ENCODE data around the gene NUP98.

Gene NUP98

DNA sequence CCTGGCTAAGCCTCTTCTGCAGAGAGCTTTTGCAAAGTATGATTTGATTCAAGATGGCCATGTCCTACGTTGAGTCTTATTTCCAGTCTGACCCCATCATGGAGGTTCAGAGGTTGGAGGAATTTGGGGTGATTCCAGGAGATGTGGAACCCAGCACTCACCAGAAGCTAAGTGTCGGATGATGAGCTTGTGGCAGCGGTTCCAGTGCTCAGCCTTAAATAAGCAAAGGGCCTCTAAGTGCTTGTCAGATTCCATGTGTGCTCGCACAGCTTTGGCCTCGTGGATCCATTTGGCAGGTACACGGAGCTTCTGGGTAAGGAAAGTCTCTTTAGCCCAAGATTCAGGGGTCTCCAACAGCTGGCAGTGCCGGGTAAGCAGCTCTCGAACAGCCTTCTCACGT, 114.3 kb downstream of the NUP98 start:
- Histone ChIP-seq H3K4me3 (ENCODE audit: low read depth, low read length) (no peak overlapping the region), H3K27me3 (replicated peaks) (no peaks in the 10 kb centered on the region), H3K27ac (no peak overlapping the region), H3K36me3 (replicated peaks) (peaks cover 78% of the 10 kb centered on the region)
- peak; percentile 8 for TF ChIP-seq CTCF (IDR thresholded peaks at IDR 0.05; ENCODE audit: low read depth, low read length, missing control alignments)
- in situ Hi-C loops (cut with HindIII; ENCODE audit: low pct_ligation_motif_present, low sequenced_read_pairs) = no loop called here
- DNase-seq = no peak

GRCh38 chr11:3679077-3679476, 118.3 kb downstream of the NUP98 start:
- in situ Hi-C loops (cut with HindIII; ENCODE audit: low pct_ligation_motif_present, low sequenced_read_pairs) = no loop called here
- no peaks in the 10 kb centered on the region for H3K27me3 ChIP-seq (replicated peaks)
- no peak overlapping the region for H3K4me3 ChIP-seq (ENCODE audit: low read depth, low read length)
- peaks cover 85% of the 10 kb centered on the region for H3K36me3 ChIP-seq (replicated peaks)
- TF ChIP-seq CTCF (IDR thresholded peaks at IDR 0.05; ENCODE audit: low read depth, low read length, missing control alignments) = no peak
- no peak overlapping the region for H3K27ac ChIP-seq
- DNase-seq = no peak

DNA sequence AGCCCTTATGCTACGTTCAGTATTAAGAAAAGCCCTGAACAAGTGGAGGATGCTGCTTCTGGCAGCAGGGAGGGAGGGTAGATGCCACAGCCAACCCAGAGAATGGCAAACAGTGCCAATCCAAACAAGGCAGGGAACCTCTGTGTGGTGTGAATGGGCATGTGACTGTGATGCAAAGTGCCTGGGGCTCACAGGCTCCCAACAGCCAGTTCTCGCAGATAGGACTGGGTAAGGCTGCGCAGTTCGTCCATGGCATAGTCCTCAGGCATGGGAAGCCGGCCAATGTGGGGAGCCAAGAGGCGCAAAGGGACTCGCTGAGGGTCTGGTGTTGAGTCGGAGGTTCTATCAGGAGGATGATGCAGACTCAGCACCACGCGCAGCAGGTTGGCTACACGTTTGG, 121.4 kb downstream of the NUP98 start:
- TF ChIP-seq CTCF (IDR thresholded peaks at IDR 0.05; ENCODE audit: low read depth, low read length, missing control alignments) = no peak
- Histone ChIP-seq H3K27me3 (replicated peaks) (no peaks in the 10 kb centered on the region), H3K4me3 (ENCODE audit: low read depth, low read length) (no peak overlapping the region), H3K36me3 (replicated peaks) (peaks cover 83% of the 10 kb centered on the region), H3K27ac (no peak overlapping the region)
- no peak for DNase-seq
- in situ Hi-C loops (cut with HindIII; ENCODE audit: low pct_ligation_motif_present, low sequenced_read_pairs) = no loop called here

- Histone ChIP-seq H3K36me3 (replicated peaks) (peaks cover 69% of the 10 kb centered on the region), H3K27ac (no peak overlapping the region), H3K4me3 (ENCODE audit: low read depth, low read length) (no peak overlapping the region), H3K27me3 (replicated peaks) (no peaks in the 10 kb centered on the region)
- in situ Hi-C loops (cut with HindIII; ENCODE audit: low pct_ligation_motif_present, low sequenced_read_pairs) = no loop called here
- no peak for TF ChIP-seq CTCF (IDR thresholded peaks at IDR 0.05; ENCODE audit: low read depth, low read length, missing control alignments)
- peak; percentile 49 for DNase-seq
These were observed 123.2 kb downstream of the NUP98 start for GRCh38 chr11:3674189-3674588.

- in situ Hi-C loops (cut with HindIII; ENCODE audit: low pct_ligation_motif_present, low sequenced_read_pairs) = no loop called here
- Histone ChIP-seq H3K27me3 (replicated peaks) (no peaks in the 10 kb centered on the region), H3K4me3 (ENCODE audit: low read depth, low read length) (no peak within 1 kb of the TSS), H3K36me3 (replicated peaks) (peaks cover 55% of the 10 kb centered on the region), H3K27ac (no peak within 1 kb of the TSS)
- no peak for DNase-seq
- no peak for TF ChIP-seq CTCF (IDR thresholded peaks at IDR 0.05; ENCODE audit: low read depth, low read length, missing control alignments)
These were observed 125.8 kb downstream of the NUP98 start, which contains the start of gene CHRNA10 for GRCh38 chr11:3671334-3672254. Gene CHRNA10 (minus strand): TSS chr11:3671384. CDS start chr11:3671312, 72 bp downstream.
